Measurements from ENCODE around the gene CEP43.

Gene CEP43

DNA sequence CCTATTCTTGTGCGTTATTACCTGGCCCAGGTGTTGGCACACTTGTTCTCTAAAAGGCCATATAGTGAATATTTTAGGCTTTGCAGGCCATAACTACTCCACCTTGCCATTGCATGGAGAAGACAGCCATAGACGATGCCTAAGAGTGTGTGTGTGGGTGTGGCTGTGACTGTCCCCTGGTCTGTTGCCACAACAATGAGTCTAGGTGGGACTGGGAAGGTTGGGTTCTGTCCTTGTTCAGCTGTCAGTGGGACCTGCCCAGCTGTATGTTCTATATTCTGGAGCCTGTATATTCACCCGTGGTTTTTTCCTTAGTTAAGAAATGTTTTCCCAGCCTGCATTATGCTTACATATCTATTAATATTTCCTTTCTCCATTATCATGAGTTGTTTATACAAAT, 38.6 kb downstream of the CEP43 start:
- H3K36me3 ChIP-seq (ENCODE audit: insufficient read depth, low read length) = peaks cover 64% of the 10 kb centered on the region
- H3K4me3 ChIP-seq = no peak overlapping the region
- no peak overlapping the region for H3K9ac ChIP-seq (ENCODE audit: insufficient read length)
- no peak overlapping the region for H3K27ac ChIP-seq
- no peaks in the 10 kb centered on the region for H3K9me3 ChIP-seq (ENCODE audit: low read depth, low read length)
- no peak for DNase-seq (ENCODE audit: low read depth, low spot score)
- TF ChIP-seq POLR2AphosphoS5 (IDR thresholded peaks at IDR 0.05; ENCODE audit: borderline replicate concordance, low read depth, low read length) (no peak), EZH2 (IDR thresholded peaks at IDR 0.05) (no peak), FOXP2 (optimal IDR thresholded peaks at IDR 0.05; ENCODE audit: control extremely low read depth, extremely low read length, insufficient read depth) (no peak)

DNA sequence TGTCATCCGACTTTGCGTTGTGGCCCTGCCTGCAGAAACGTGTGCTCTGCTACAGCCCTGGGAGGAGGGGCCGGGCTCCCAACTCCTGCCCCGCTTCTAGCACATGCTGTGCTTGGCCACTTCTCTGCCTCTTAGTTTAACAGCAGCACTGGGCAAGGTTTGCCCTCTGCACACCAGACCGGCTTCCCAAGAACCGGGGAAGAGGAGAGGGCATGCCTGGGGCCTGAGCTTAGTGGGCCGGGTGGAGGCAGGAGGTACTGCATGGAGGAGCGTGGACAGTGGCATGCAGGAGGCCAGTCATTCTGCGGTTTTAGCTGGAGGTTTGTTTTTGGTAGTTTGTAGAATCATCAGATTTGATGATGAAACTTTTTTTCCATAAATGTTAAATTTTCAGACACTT, 45.5 kb downstream of the CEP43 start:
- no peak for DNase-seq (ENCODE audit: low read depth, low spot score)
- Histone ChIP-seq H3K9me3 (ENCODE audit: low read depth, low read length) (no peaks in the 10 kb centered on the region), H3K27ac (no peak overlapping the region), H3K4me3 (no peak overlapping the region), H3K36me3 (ENCODE audit: insufficient read depth, low read length) (peaks cover 16% of the 10 kb centered on the region), H3K9ac (ENCODE audit: insufficient read length) (no peak overlapping the region)
- TF ChIP-seq POLR2AphosphoS5 (IDR thresholded peaks at IDR 0.05; ENCODE audit: borderline replicate concordance, low read depth, low read length) (no peak), EZH2 (IDR thresholded peaks at IDR 0.05) (no peak), FOXP2 (optimal IDR thresholded peaks at IDR 0.05; ENCODE audit: control extremely low read depth, extremely low read length, insufficient read depth) (no peak)

DNA sequence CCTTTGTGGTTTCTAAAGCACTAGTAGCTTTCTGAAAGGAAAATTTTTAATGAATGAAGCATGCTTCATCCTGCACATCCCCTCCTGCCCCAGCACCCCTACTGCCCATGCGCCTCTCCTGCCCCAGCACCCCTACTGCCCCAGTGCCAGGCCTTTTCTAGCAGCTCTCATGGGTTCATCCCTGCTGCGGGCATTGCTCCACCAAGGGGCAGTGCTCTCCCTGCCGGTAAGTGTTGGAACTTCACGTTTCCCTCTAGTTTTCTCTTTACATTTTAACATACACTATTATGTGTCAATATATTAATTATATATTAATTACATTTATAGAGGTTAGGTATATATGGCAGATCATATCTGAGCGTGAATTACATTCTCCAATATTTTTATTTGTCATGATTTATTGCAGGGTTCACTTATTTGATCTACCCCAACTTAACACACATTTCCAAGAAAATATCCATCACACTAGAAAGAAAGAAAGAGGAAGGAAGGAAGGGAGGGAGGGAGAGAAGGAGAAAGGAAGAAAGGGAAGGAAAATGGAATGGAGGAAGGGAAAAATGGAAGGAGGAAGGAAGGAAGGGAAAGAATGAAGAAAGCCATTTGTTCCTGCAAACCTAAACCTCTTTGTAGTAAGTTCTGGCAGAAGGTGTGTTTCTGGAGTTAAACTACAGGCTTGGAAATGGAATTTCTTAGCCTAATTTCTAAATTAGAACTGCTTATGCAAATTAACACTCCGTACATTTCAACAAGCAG, 46.8 kb downstream of the CEP43 start:
- DNase-seq (ENCODE audit: low read depth, low spot score) = no peak
- Histone ChIP-seq H3K9ac (ENCODE audit: insufficient read length) (no peak overlapping the region), H3K4me3 (no peak overlapping the region), H3K27ac (no peak overlapping the region), H3K9me3 (ENCODE audit: low read depth, low read length) (no peaks in the 10 kb centered on the region), H3K36me3 (ENCODE audit: insufficient read depth, low read length) (peaks cover 4% of the 10 kb centered on the region)
- TF ChIP-seq POLR2AphosphoS5 (IDR thresholded peaks at IDR 0.05; ENCODE audit: borderline replicate concordance, low read depth, low read length) = no peak

DNA sequence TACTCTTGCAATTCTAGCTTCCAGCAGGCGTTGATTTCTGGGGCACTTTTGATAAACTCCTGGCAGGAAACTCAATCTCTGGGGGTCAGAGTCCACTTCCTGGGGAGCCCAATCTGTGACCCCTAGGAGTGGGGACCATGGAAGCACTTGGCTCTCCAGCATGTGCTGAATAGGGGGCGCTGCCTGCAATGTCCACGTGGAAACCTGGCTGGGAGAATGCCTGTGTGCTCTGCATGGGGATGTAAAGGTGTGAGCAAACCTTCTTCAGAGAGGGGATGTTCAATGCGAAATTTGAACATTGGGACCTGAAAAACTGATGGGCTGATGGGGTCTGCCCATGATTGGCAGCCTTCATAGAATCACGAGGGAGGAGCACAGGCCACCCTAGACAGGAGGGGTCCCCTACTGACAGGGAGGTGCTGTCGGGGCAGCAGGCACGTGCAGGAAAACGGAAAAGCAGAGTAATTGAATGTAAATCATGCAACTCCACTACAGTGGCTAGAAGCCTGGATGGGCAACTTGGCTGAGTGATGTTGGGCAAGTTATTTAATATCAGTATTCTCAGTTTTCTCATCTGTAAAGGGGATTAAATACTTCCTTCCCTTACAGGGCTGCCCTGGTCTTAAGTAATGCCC, 47.8 kb downstream of the CEP43 start:
- H3K27ac ChIP-seq = no peak overlapping the region
- no peak for TF ChIP-seq POLR2AphosphoS5 (IDR thresholded peaks at IDR 0.05; ENCODE audit: borderline replicate concordance, low read depth, low read length)
- no peak for TF ChIP-seq FOXP2 (optimal IDR thresholded peaks at IDR 0.05; ENCODE audit: control extremely low read depth, extremely low read length, insufficient read depth)
- TF ChIP-seq EZH2 (IDR thresholded peaks at IDR 0.05) = no peak
- H3K36me3 ChIP-seq (ENCODE audit: insufficient read depth, low read length) = peaks cover 3% of the 10 kb centered on the region; the same call in 1 of the 2 replicates
- no peak for DNase-seq (ENCODE audit: low read depth, low spot score)
- H3K4me3 ChIP-seq = no peak overlapping the region
- H3K9ac ChIP-seq (ENCODE audit: insufficient read length) = no peak overlapping the region
- no peaks in the 10 kb centered on the region for H3K9me3 ChIP-seq (ENCODE audit: low read depth, low read length)

- Histone ChIP-seq H3K9ac (ENCODE audit: insufficient read length) (no peak overlapping the region), H3K36me3 (ENCODE audit: insufficient read depth, low read length) (peaks cover 3% of the 10 kb centered on the region; the same call in 1 of the 2 replicates), H3K27ac (no peak overlapping the region), H3K9me3 (ENCODE audit: low read depth, low read length) (no peaks in the 10 kb centered on the region), H3K4me3 (no peak overlapping the region)
- DNase-seq (ENCODE audit: low read depth, low spot score) = no peak
- TF ChIP-seq EZH2 (IDR thresholded peaks at IDR 0.05) (no peak), FOXP2 (optimal IDR thresholded peaks at IDR 0.05; ENCODE audit: control extremely low read depth, extremely low read length, insufficient read depth) (no peak), POLR2AphosphoS5 (IDR thresholded peaks at IDR 0.05; ENCODE audit: borderline replicate concordance, low read depth, low read length) (no peak)
Measured at GRCh38 chr6:167047554-167047953, 48.4 kb downstream of the CEP43 start.

Data from SK-N-MC (cell line).